Midbrain (tissue), 1 donor: ENCODE results near the gene CCNG1.
A peak's percentile ranks its signal among the peaks of the same experiment; 100 is the strongest.
"Not testable (repeated sequence)": the region's sequence is repeated elsewhere in the genome, so short reads cannot be mapped to it uniquely, and the experiment has no call there.

Experiments used
- DNase-seq: peaks from one replicate; lab custom pipeline; 2025; lab: John Stamatoyannopoulos, UW

CCNG1 gene, protein sequence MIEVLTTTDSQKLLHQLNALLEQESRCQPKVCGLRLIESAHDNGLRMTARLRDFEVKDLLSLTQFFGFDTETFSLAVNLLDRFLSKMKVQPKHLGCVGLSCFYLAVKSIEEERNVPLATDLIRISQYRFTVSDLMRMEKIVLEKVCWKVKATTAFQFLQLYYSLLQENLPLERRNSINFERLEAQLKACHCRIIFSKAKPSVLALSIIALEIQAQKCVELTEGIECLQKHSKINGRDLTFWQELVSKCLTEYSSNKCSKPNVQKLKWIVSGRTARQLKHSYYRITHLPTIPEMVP

GRCh38 chr5:163437309-163438182 is at the start of gene CCNG1:
CCNG1 (plus strand) TSS chr5:163437595; CDS start chr5:163439257, 1,662 bp downstream.
- peak; percentile 97 for DNase-seq

GRCh38 chr5:163395792-163396191 is 41.6 kb upstream of the CCNG1 start:
- no peak for DNase-seq

DNA sequence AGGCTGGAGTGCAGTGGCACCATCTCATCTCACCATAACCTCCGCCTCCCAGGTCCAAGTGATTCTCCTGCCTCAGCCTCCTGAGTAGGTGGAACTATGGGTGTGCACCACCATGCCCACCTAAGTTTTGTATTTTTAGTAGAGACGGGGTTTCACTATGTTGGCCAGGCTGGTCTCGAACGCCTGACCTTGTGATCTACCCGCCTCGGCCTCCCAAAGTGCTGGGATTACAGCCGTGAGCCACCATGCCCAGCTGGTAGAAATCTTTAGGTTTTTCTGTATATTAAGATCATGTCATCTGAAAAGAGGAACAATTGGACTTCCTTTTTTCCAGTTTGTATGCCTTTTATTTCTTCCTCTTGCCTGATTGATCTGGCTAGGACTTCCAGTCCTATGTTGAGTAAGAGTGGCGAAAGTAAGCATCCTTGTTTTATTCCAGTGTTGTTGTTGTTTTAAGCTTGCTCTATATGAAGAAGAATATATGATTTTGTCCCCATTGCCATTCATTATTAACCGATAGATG is 40.5 kb upstream of the CCNG1 start:
- not testable (repeated sequence) for DNase-seq

- DNase-seq = no peak
Observed at GRCh38 chr5:163397354-163397753, 40.0 kb upstream of the CCNG1 start.

DNA sequence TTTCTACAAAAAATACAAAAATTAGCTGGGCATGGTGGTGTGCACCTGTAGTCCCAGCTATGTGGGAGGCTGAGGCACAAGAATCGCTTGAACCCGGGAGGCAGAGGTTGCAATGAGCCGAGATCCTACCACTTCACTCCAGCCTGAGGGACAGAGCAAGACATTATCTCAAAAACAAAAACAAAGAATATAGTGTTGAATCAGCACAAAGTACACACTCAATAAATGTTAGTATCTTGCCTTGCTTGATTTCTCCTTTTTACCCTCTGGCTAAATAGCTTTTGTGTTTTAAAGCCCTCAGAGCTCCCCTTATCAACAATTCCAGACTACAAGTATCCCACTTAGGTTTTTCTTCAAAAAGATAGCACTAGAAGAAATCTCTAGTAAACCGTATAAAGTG is 37.5 kb upstream of the CCNG1 start:
- no peak for DNase-seq

- no peak for DNase-seq
Observed at GRCh38 chr5:163401271-163401670, 36.1 kb upstream of the CCNG1 start.

GRCh38 chr5:163402007-163402406 is 35.4 kb upstream of the CCNG1 start:
- no peak for DNase-seq

- no peak for DNase-seq
Observed at GRCh38 chr5:163404364-163405173, 32.8 kb upstream of the CCNG1 start.

DNA sequence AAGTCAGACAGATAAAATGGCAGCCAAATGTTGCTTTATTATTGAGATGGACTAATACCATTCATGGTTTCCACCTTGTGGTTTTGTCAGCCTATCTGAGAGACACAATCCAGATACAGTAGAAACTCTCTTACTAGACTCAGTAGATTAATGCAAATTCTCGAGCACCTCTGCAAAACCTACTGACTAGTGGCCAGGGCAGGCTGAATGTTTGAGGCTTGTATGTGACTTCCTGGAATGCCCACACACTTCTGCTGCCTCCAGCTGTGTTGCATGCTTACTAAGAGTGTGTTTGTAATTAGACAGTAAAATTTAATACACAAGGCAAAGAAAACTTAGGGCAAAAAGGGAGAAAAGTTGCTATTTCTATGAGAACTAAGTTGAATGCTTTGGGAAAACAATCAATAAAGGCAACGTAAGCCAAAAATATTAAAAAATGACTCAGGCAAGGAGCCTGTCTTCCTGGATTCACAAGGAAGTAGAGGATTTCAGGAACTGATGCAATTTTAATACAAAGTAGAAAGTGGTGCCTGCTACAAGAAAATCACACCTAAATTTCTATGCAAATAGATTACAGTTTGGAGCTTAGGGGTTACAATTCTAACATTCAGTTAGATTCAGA is 30.2 kb upstream of the CCNG1 start:
- DNase-seq = no peak

- DNase-seq = peak; percentile 74
Observed at GRCh38 chr5:163408311-163408923, 29.0 kb upstream of the CCNG1 start.

- DNase-seq = no peak
Observed at GRCh38 chr5:163409384-163409783, 28.0 kb upstream of the CCNG1 start.

DNA sequence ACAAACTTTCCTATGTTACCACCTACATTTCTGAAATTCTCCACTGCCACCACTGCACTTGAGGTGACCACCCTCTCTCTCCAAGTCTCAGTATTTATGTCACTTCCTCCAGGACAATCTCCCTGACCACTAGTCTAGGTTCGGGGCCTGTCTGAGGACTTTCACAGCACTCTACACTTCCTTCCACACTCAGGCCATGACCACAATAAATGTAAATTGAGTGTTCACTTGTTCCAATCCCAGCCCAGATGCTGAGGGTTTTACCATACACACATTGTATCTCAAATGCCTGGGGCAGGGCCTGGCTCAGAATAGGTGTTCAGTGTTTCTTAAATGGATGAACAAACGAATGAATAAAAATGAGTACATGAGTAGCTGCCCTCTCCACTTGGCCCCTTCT is 26.9 kb upstream of the CCNG1 start:
- no peak for DNase-seq

DNA sequence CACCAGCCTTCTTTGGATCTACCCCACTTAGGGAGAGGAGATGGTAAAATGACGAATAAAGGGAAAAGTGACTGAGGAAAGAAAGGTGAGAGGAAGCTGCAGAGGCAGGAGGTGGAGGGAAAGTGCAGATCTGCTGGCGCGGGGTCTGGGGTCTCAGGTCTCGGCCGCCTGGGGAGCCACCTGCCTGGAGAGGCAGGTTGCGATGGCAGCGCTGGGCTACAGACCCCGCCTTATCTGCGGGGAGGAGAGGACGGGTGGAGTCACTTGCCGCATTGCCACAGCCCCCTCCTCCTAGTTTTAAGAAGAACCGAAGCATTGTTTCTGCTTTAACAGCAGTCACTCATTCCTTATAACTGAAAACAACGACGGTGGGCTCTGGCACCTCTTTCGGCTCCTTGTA is 21.7 kb upstream of the CCNG1 start:
- DNase-seq = not testable (repeated sequence)

DNA sequence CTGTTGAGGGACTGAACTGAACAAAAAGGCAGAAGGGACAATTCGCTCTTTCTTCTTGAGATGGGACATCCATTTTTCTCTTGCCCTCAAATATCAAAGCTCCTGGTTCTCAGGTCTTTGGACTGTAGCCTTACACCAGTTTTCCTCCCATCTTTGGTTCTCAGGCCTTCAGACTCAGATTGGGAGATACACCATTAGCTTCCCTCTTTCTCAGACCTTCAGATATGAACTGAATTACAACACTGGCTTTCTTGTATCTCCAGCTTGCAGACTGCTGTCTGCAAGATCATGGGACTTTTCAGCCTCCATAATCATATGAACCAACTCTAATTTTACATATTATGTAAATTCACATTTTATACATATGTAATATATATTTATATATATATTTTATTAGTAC is 12.6 kb upstream of the CCNG1 start:
- DNase-seq = no peak

DNA sequence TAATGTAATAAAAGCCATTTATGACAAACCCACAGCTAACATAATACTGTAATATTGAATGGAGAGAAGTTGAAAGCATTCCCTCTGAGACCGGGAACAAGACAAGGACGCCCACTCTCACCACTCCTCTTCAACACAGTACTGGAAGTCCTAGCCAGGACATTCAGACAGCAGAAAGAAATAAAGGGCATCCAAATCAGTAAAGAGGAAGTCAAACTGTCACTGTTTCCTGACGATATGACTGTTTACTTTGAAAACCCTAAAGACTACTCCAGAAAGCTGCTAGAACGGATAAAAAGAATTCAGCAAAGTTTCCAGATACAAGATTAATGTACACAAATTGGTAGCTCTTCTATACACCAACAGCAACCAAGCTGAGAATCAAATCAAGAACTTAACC is 11.3 kb upstream of the CCNG1 start:
- DNase-seq = not testable (repeated sequence)

DNA sequence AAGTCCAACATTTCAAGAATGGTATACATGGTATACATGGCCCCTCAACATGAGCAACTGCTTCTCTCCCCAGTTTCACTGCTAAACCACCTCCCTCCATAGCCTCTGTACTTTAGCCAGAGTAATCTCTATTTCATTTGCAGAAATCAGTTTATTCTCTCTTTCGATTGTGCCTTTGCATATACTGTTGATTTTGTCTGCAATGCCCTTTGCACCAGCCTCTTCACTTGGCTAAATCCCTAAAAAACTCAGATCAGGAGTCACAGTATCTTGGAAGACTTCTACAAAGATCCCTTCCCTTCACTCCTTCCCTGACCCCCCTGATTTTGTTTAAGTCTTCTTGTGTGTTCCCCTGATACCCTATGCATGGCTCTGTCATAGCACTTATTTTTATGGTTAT is 4.9 kb upstream of the CCNG1 start:
- DNase-seq = no peak

DNA sequence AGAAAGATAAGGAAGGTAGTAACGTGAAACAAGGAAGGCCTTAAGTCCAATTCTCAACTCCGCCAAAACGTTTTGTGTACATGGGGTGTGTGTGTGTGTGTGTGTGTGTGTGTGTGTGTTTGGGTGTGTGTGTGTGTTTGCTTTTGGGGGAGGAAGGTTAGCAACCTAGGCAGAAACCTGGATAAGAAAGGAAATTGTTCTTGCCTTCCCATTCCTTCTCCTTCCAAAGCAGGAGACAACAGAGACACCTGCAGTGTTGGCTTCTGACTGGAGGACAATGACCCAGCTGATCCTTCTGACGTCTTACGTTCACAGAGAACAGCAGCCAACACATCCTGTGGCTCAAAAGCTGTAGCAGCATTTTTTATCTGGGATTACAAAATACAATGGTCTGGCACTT is 4.1 kb upstream of the CCNG1 start:
- DNase-seq = no peak

DNA sequence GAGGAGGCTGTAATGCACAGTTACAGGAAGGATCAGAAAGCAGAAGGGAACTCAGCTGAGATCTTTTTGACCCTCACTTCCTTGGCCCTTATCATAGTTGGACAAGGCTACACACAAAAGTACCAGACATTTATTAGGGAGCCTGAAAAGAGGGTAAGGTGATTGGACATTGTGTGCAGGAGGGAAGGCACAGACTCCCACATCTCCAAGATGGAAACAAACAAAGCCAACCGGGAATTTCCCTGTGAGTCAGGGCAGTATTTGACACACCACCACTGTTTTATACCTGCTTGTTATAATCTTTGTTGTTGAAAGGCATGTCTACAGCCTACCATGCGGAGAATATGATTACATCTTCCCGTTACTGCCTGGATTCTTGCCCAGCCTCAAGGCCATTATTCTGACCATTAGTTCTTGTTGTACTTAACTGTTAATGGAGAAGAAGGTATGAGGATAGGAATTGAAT is 3.0 kb upstream of the CCNG1 start:
- DNase-seq = no peak

GRCh38 chr5:163436515-163436914 is 880 bp upstream of the CCNG1 start:
- DNase-seq = no peak

DNA sequence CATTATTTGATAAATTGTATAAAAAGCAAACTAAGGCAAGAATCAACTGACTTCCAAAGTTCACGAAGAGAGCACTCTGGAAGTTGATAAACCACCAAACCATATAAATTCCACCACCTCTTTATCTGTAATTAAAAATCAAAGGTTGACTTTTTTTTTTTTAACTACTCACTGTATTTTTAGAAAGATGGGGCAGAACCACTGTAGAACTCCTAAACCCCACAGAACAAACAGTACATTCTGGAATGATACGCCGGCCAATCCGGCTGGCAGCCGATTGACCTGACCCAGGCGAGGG is 435 bp upstream of the CCNG1 start:
- no peak for DNase-seq

- no peak for DNase-seq
Observed at GRCh38 chr5:163439092-163439425, 1.7 kb downstream of the CCNG1 start.

- DNase-seq = no peak
Observed at GRCh38 chr5:163440954-163441353, 3.6 kb downstream of the CCNG1 start.
